OCI-LY1 (cell line): ENCODE measurements around the gene GPRASP1.
"Not testable (repeated sequence)": the region's sequence is repeated elsewhere in the genome, so short reads cannot be mapped to it uniquely, and the experiment has no call there.

Experiments
- H2AFZ ChIP-seq: fragments of 200-600 bp; sonication (generic), shearing (Covaris generic); 2 replicates; pipeline ENCODE4 v1.6.0; 2014; ENCODE audit warnings: antibody characterized with exemption, mild to moderate bottlenecking, low read length
- H3F3A ChIP-seq: fragments of 200-600 bp; sonication (generic), shearing (Covaris generic); 2 replicates; pipeline ENCODE4 v1.6.0; 2014; ENCODE audit warnings: mild to moderate bottlenecking, antibody characterized with exemption, low read length, moderate library complexity; ENCODE audit not compliant: insufficient read depth
- H3K27ac ChIP-seq: fragments of 200-600 bp; sonication (generic); 2 replicates; pipeline ENCODE4 v1.5.1; 2014; ENCODE audit warnings: low read length, mixed run types, mild to moderate bottlenecking, low read depth; ENCODE audit not compliant: poor library complexity, severe bottlenecking
- H3K27me3 ChIP-seq: fragments of 200-600 bp; sonication (generic); 2 replicates; pipeline ENCODE4 v1.6.0; 2014; ENCODE audit warnings: antibody characterized with exemption, mild to moderate bottlenecking, low read length, moderate library complexity; ENCODE audit not compliant: insufficient read depth
- H3K36me3 ChIP-seq: fragments of 200-600 bp; sonication (generic); 2 replicates; pipeline ENCODE4 v1.6.1; 2014; ENCODE audit warnings: mild to moderate bottlenecking, antibody characterized with exemption, low read length, moderate library complexity, mixed read lengths; ENCODE audit not compliant: insufficient read depth
- H3K4me1 ChIP-seq: fragments of 200-600 bp; sonication (generic); 2 replicates; pipeline ENCODE4 v1.5.1; 2014; ENCODE audit warnings: mild to moderate bottlenecking, low read length, moderate library complexity; ENCODE audit not compliant: insufficient read depth, severe bottlenecking
- H3K4me2 ChIP-seq: fragments of 200-600 bp; sonication (generic), shearing (Covaris generic); 2 replicates; pipeline ENCODE4 v1.6.1; 2014; ENCODE audit warnings: low read length
- H3K4me3 ChIP-seq: fragments of 200-600 bp; sonication (generic); 2 replicates; pipeline ENCODE4 v1.5.1; 2014; ENCODE audit warnings: low read length, low read depth, mild to moderate bottlenecking, mixed read lengths; ENCODE audit not compliant: poor library complexity, severe bottlenecking
- H3K79me2 ChIP-seq: fragments of 200-600 bp; shearing (Covaris generic); 2 replicates; pipeline ENCODE4 v1.6.1; 2016; ENCODE audit warnings: mixed run types, low read length, mixed read lengths; ENCODE audit not compliant: insufficient read depth
- H3K9ac ChIP-seq: fragments of 200-600 bp; sonication (generic), shearing (Covaris generic); 2 replicates; pipeline ENCODE4 v1.6.1; 2014; ENCODE audit warnings: mild to moderate bottlenecking, low read length, mixed read lengths
- H3K9me2 ChIP-seq: fragments of 200-600 bp; sonication (generic), shearing (Covaris generic); 2 replicates; pipeline ENCODE4 v1.6.1; 2014; ENCODE audit warnings: low read depth, mild to moderate bottlenecking, low read length, mixed read lengths
- H3K9me3 ChIP-seq: fragments of 200-600 bp; shearing (Covaris generic); 2 replicates; pipeline ENCODE4 v1.6.1; 2014; ENCODE audit warnings: low read length, mixed read lengths
- H4K20me1 ChIP-seq: fragments of 200-600 bp; sonication (generic), shearing (Covaris generic); 2 replicates; pipeline ENCODE4 v1.6.0; 2016; ENCODE audit warnings: mild to moderate bottlenecking, low read length; ENCODE audit not compliant: insufficient read depth
- EZH2 ChIP-seq: fragments of 200-600 bp; sonication (generic), shearing (Covaris generic); IDR thresholded peaks from 2 replicates; pipeline ENCODE4 v1.8.0; 2017; ENCODE audit warnings: borderline replicate concordance, mixed run types, mild to moderate bottlenecking, antibody characterized with exemption, low read length, moderate library complexity, mixed read lengths
- TF ChIP-seq, protein P1 (sequence below): fragments of 200-600 bp; sonication (generic), shearing (Covaris generic); IDR thresholded peaks from 2 replicates; pipeline ENCODE4 v1.5.1; 2017; ENCODE audit warnings: mild to moderate bottlenecking, antibody characterized with exemption, low read length, moderate library complexity, mixed read lengths

Gene GPRASP1

GRCh38 chrX:102669526-102669925, 18.2 kb downstream of the GPRASP1 start:
- H3K36me3 ChIP-seq, result no peaks in the 10 kb centered on the region
- no peaks in the 10 kb centered on the region for H4K20me1 ChIP-seq
- H3K4me2 ChIP-seq, result no peak overlapping the region
- H3K79me2 ChIP-seq, result no peaks in the 10 kb centered on the region
- no peak overlapping the region for H3K4me3 ChIP-seq
- TF ChIP-seq EZH2, result no peak
- TF ChIP-seq, protein P1, sequence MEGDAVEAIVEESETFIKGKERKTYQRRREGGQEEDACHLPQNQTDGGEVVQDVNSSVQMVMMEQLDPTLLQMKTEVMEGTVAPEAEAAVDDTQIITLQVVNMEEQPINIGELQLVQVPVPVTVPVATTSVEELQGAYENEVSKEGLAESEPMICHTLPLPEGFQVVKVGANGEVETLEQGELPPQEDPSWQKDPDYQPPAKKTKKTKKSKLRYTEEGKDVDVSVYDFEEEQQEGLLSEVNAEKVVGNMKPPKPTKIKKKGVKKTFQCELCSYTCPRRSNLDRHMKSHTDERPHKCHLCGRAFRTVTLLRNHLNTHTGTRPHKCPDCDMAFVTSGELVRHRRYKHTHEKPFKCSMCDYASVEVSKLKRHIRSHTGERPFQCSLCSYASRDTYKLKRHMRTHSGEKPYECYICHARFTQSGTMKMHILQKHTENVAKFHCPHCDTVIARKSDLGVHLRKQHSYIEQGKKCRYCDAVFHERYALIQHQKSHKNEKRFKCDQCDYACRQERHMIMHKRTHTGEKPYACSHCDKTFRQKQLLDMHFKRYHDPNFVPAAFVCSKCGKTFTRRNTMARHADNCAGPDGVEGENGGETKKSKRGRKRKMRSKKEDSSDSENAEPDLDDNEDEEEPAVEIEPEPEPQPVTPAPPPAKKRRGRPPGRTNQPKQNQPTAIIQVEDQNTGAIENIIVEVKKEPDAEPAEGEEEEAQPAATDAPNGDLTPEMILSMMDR, result no peak
- no peak overlapping the region for H3K27ac ChIP-seq
- no peaks in the 10 kb centered on the region for H3K4me1 ChIP-seq
- H3F3A ChIP-seq, result no peaks in the 10 kb centered on the region
- H3K27me3 ChIP-seq, result no peaks in the 10 kb centered on the region
- H3K9me3 ChIP-seq, result no peaks in the 10 kb centered on the region
- H3K9me2 ChIP-seq, result no peaks in the 10 kb centered on the region
- no peak overlapping the region for H3K9ac ChIP-seq
- H2AFZ ChIP-seq, result no peak overlapping the region

DNA sequence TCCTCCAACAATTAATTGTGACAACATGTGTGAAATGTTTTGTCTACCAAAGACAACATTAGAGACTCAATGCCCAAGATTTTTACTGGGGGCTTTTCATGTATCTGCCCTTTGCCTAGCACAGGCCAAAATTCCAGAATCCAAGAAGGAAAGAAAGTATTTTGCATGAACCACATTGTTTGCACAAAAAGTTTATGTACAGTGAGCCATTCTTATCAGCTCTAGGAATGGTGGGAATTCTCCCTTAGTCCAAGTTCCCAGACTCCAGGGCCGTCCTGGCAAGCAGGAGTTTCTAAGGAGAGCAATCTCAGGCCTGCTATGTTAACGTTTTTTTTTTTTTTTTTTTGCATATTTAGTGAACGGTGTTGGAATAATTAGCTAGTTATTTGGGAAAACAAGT, 21.6 kb downstream of the GPRASP1 start:
- Histone ChIP-seq H2AFZ (no peak overlapping the region), H3K36me3 (no peaks in the 10 kb centered on the region), H3K4me1 (no peaks in the 10 kb centered on the region), H3K4me3 (no peak overlapping the region), H3K9me2 (no peaks in the 10 kb centered on the region), H3K4me2 (no peak overlapping the region), H3K27ac (no peak overlapping the region), H3K79me2 (no peaks in the 10 kb centered on the region), H3K9me3 (no peaks in the 10 kb centered on the region), H3K9ac (no peak overlapping the region), H4K20me1 (no peaks in the 10 kb centered on the region), H3K27me3 (no peaks in the 10 kb centered on the region), H3F3A (no peaks in the 10 kb centered on the region)
- TF ChIP-seq EZH2, result no peak
- TF ChIP-seq, protein P1, result no peak

GRCh38 chrX:102677479-102677878, 26.2 kb downstream of the GPRASP1 start:
- H3K9me2 ChIP-seq, H3K4me1 ChIP-seq, H2AFZ ChIP-seq, H3K36me3 ChIP-seq, H4K20me1 ChIP-seq, H3K9ac ChIP-seq, H3K27ac ChIP-seq, H3K27me3 ChIP-seq, H3K4me2 ChIP-seq, H3F3A ChIP-seq, H3K79me2 ChIP-seq, H3K4me3 ChIP-seq, H3K9me3 ChIP-seq: not testable (repeated sequence)

DNA sequence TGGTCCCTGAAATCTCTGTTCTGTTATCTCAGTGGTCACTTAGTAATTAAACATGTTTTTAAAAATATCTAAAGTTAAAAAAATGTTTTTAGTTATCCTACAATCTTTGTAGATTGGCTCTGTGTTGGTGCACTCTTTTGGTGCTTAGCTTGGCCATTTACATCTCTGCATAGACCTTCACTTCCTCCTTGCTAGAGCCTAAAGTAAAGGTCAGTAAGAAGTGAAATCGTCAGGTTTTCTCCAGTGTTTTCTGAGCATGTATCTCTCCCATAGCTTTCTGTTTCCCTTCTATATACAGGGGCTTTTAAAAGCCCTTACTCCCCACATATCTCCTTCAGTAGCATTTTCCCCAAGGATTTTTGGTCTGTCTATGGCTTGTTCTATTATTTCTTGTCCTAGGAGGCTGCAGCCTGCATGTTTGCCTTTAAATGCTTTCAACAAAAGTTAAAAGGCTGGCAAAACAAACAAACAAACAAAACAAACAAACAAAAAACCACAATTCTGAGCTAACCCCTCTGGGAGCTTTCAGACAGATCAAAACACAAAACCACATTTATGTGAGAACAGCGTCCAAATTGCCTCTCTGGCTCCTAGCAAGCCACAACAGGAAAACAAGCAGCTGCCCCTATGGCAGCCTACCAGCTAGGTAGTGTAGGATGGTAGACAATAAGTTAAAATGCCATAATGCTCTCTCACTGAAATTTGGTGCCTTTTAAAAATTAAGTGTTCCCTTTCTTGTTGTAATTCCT, 33.7 kb downstream of the GPRASP1 start:
- Histone ChIP-seq H3K4me3 (no peak overlapping the region), H3F3A (no peaks in the 10 kb centered on the region), H3K9ac (no peak overlapping the region), H3K27me3 (no peaks in the 10 kb centered on the region), H3K9me3 (no peaks in the 10 kb centered on the region; the same call in 1 of the 2 replicates), H4K20me1 (no peaks in the 10 kb centered on the region), H3K36me3 (no peaks in the 10 kb centered on the region), H3K9me2 (no peaks in the 10 kb centered on the region), H2AFZ (no peak overlapping the region), H3K4me1 (no peaks in the 10 kb centered on the region), H3K79me2 (no peaks in the 10 kb centered on the region), H3K4me2 (no peak overlapping the region), H3K27ac (no peak overlapping the region)
- TF ChIP-seq EZH2, result no peak
- TF ChIP-seq, protein P1, result no peak
